Activated CD4-positive, alpha-beta T cell treated with anti-CD3 and anti-CD28 coated beads, Interleukin-2, amount 50 U/mL, for 24 hours (primary cell): Measurements from ENCODE around the gene S100A11.

ENCODE experiments used
- DNase-seq, 2 donors: peaks; one replicate each; pipeline ENCODE4 v3.0.0-alpha.2; 2020; ENCODE audit warnings: low read depth in 1 of 2, low spot score in 1 of 2

S100A11 gene

GRCh38 chr1:152003846-152004442 is 32.9 kb downstream of the S100A11 start:
- DNase-seq, result no peak

GRCh38 chr1:152002960-152003359 is 33.8 kb downstream of the S100A11 start:
- DNase-seq, result no peak

GRCh38 chr1:152001631-152002584 is 34.9 kb downstream of the S100A11 start:
- peak; percentile 49 to 64 for DNase-seq

- no peak for DNase-seq
Measured at GRCh38 chr1:152000964-152001630, 35.7 kb downstream of the S100A11 start.

GRCh38 chr1:151998611-151999362 is 38.0 kb downstream of the S100A11 start:
- no peak for DNase-seq

GRCh38 chr1:151997284-151997570 is 39.6 kb downstream of the S100A11 start:
- DNase-seq, result no peak

GRCh38 chr1:151995774-151996173 is 41.0 kb downstream of the S100A11 start:
- DNase-seq, result no peak

- no peak for DNase-seq
Measured at GRCh38 chr1:151994956-151995355, 41.8 kb downstream of the S100A11 start.

- DNase-seq, result peak; percentile 30 to 43
Measured at GRCh38 chr1:151993734-151994496, 42.9 kb downstream of the S100A11 start, which contains the start of gene S100A10. Gene S100A10 (minus strand): TSS chr1:151993859. CDS start chr1:151986230, 7,629 bp downstream.

- DNase-seq, result no peak
Measured at GRCh38 chr1:151993084-151993733, 43.6 kb downstream of the S100A11 start.

GRCh38 chr1:151992303-151993083 is 44.3 kb downstream of the S100A11 start:
- DNase-seq, result no peak

- DNase-seq, result no peak
Measured at GRCh38 chr1:151991663-151992302, 45.0 kb downstream of the S100A11 start.

GRCh38 chr1:151990856-151991198 is 46.0 kb downstream of the S100A11 start:
- DNase-seq, result no peak

GRCh38 chr1:151990058-151990855 is 46.5 kb downstream of the S100A11 start:
- DNase-seq, result no peak

GRCh38 chr1:151989211-151989862 is 47.5 kb downstream of the S100A11 start:
- no peak for DNase-seq

GRCh38 chr1:151988405-151988923 is 48.3 kb downstream of the S100A11 start:
- no peak for DNase-seq

GRCh38 chr1:151986501-151987190 is 50.2 kb downstream of the S100A11 start:
- DNase-seq, result no peak
